IPS DF 4.7 (cell line): ENCODE data around the gene FOXC1.

Experiments used
- DNase-seq: peaks from one replicate; pipeline ENCODE4 v3.0.0-alpha.2; 2013; ENCODE audit warnings: low spot score; ENCODE audit errors: extremely low read depth

FOXC1 gene

DNA sequence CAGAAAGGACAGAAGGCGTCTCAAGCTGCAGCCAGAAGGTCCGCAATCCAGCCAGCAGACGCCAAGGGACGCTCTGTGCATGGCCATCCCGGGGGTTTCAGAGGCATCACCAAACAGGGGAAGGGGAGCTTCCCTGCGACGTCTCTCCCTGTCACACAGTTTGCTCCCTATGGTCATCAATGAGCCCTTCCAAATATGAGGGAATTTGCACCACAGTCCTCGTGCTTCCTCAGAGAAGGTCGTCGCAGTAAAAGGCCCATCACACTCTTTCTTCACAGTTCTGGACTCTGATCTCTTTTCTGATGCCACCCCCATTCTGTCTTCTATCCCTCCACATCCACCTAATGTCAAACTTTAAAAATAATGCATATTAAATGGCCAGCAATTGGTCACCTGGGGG lies 10.2 kb upstream of the FOXC1 start:
- DNase-seq: no peak

GRCh38 chr6:1600063-1600763 lies 9.5 kb upstream of the FOXC1 start:
- no peak for DNase-seq

GRCh38 chr6:1600764-1601157 lies 9.0 kb upstream of the FOXC1 start:
- no peak for DNase-seq

- no peak for DNase-seq
Measured at GRCh38 chr6:1601158-1602048, 8.3 kb upstream of the FOXC1 start.

- no peak for DNase-seq
Measured at GRCh38 chr6:1602049-1602713, 7.5 kb upstream of the FOXC1 start.

- no peak for DNase-seq
Measured at GRCh38 chr6:1603708-1604107, 6.0 kb upstream of the FOXC1 start.

GRCh38 chr6:1604158-1605003 lies 5.3 kb upstream of the FOXC1 start:
- no peak for DNase-seq

GRCh38 chr6:1605004-1605892 lies 4.5 kb upstream of the FOXC1 start:
- DNase-seq: no peak

- DNase-seq: no peak
Measured at GRCh38 chr6:1605893-1606779, 3.6 kb upstream of the FOXC1 start.

- no peak for DNase-seq
Measured at GRCh38 chr6:1606780-1607515, 2.8 kb upstream of the FOXC1 start.

DNA sequence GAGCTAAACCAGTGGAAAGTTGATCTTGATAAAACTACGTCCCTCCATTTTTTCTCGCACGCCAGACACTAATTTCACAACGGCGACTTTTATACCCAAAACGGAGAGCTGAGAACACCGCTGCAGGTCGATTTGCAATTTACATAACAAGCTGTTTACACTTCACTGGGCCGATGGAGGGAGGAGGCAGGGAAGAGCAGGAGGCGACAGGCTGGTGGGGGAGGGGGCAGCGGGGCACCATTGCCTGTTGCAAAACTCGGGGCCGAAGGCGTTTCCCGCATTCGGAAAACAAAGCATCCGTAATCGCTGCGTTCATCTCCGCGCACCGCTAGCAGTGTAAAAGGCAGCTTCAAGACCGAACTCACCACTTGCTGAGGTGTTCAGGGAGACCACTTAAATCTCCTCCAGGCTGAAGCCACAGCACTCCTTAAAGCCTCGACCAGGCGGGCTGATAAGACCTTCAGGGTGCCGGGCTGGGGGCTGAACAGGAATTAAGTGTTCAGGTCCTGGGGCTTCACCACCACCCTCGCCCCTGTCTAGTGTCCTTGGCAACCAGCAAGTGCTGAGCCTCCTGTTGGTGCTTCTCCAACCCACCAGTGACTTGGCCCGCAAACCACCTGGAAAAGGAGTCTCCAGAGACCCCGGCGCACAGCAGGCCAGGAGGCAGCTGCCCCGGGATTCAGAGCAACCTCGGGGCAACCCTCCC lies 2.0 kb upstream of the FOXC1 start:
- DNase-seq: no peak

DNA sequence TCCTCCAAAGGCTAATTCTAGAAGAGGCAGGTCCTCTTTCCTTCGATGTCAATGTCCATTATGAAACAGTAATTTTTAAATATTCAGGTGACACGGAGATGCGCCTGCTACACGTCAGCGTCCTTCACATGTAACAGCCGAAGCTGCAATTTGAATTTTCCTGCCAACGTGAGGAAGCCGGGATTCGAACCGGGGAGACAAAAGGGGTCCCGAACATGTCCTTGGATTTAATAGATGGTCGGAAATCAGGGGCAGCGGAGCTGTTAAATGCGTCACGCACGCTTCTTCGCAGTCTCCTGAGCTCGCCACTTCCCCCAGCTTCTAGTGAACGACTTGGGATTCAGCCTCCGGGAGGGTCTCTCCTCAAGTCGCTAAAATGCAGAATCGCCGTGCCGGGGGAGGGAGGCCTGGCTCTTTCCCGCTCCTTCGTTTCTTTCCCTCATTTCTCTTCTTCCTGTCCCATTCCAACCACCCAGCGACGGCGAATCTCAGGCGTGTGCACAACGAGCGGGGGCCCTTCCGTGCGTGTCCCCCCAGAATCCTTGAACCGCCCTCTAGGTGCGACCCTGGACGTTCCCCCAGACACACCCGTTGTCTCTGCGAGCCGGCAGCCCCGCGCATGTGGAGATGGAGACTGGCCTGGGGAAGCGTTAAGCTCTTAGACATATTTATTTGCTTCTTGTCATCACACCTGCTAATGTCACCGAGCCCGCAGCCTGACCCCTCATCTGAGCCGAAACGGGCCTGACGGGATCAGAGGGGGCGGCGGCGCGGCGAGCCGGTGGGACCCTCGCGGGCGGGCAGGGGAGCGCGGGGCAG lies 1.3 kb upstream of the FOXC1 start:
- no peak for DNase-seq

GRCh38 chr6:1609041-1609647 lies 571 bp upstream of the FOXC1 start:
- no peak for DNase-seq

DNA sequence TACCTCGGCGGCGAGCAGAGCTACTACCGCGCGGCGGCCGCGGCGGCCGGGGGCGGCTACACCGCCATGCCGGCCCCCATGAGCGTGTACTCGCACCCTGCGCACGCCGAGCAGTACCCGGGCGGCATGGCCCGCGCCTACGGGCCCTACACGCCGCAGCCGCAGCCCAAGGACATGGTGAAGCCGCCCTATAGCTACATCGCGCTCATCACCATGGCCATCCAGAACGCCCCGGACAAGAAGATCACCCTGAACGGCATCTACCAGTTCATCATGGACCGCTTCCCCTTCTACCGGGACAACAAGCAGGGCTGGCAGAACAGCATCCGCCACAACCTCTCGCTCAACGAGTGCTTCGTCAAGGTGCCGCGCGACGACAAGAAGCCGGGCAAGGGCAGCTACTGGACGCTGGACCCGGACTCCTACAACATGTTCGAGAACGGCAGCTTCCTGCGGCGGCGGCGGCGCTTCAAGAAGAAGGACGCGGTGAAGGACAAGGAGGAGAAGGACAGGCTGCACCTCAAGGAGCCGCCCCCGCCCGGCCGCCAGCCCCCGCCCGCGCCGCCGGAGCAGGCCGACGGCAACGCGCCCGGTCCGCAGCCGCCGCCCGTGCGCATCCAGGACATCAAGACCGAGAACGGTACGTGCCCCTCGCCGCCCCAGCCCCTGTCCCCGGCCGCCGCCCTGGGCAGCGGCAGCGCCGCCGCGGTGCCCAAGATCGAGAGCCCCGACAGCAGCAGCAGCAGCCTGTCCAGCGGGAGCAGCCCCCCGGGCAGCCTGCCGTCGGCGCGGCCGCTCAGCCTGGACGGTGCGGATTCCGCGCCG lies 994 bp downstream of the FOXC1 start:
- DNase-seq: no peak

- DNase-seq: no peak
Measured at GRCh38 chr6:1611322-1611571, 1.5 kb downstream of the FOXC1 start.
